Endothelial cell (in vitro differentiated cells): ENCODE data around the gene SMIM9. TPM values are rescaled to one million over a fixed set of nuclear protein-coding genes. Genes with fewer than 3 reads are reported as not detected.

Experiments
- DNase-seq: peaks from one replicate; pipeline ENCODE4 v3.0.0; 2021; ENCODE audit warnings: low spot score
- H3K27ac Mint-ChIP-seq: one replicate; pipeline ENCODE4 v1.8.0; 2021; ENCODE audit warnings: mixed read lengths, inconsistent platforms; ENCODE audit not compliant: unreplicated experiment
- H3K27me3 Mint-ChIP-seq: one replicate; pipeline ENCODE4 v1.8.0; 2021; ENCODE audit warnings: mild to moderate bottlenecking, moderate library complexity, mixed read lengths, inconsistent platforms; ENCODE audit not compliant: unreplicated experiment
- H3K36me3 Mint-ChIP-seq: one replicate; pipeline ENCODE4 v1.8.0; 2021; ENCODE audit warnings: mild to moderate bottlenecking, low read depth, mixed read lengths, inconsistent platforms; ENCODE audit not compliant: unreplicated experiment
- H3K4me1 Mint-ChIP-seq: one replicate; pipeline ENCODE4 v1.8.0; 2021; ENCODE audit warnings: mild to moderate bottlenecking, mixed read lengths, inconsistent platforms; ENCODE audit not compliant: unreplicated experiment
- H3K4me3 Mint-ChIP-seq: one replicate; pipeline ENCODE4 v1.8.0; 2021; ENCODE audit warnings: mild to moderate bottlenecking, mixed read lengths, inconsistent platforms; ENCODE audit not compliant: unreplicated experiment
- H3K9me3 Mint-ChIP-seq: one replicate; pipeline ENCODE4 v1.8.0; 2021; ENCODE audit warnings: mixed read lengths, inconsistent platforms; ENCODE audit not compliant: unreplicated experiment
- CTCF ChIP-seq: fragments of 200-600 bp; sonication (generic); IDR thresholded peaks from one replicate; pipeline ENCODE4 v1.5.0; 2021; ENCODE audit warnings: antibody characterized with exemption; ENCODE audit not compliant: unreplicated experiment
- total RNA-seq: library from RNA; stranded (reverse); fragmentation: NEBNext Ultra II Directional; extraction: Animal tissue kit (Norgen Biotek cat#: 25700); gene quantifications from one replicate; pipeline ENCODE4 v1.2.1, GENCODE V29; 2021; ENCODE audit not compliant: unreplicated experiment

The SMIM9 gene
- total RNA-seq, 1 donor from 2014 or later: not detected

DNA sequence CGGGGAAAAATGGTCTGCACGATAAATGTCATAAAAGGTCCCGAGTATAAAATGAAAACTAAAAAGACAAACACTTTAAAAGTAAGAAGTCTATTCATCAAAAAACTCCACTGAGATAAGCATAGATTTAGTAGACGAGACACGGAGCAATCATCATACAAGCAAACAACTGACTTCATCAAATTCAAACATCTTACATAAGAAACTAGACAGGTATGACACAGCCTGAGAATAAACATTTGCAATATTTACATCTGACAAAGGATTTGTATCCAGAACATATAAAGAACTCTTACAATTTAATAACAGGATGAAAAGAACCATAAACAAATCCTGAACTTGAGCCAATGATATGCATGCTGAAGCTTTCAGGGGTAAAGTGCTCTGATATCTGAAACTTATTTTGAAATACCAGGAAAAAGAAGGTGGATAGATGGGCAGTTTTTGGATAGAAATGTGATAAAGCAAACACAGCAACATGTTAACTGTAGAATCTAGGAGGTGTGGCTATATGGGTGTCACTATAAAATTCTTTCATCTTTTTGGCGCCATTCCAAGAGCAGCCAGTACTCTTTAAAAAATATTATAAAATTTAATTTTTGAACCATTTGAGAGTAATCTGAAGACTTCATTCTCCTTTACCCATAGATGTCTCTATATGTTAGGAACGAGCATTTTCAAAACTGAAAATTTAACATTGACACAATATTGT lies 41.2 kb downstream of the SMIM9 start:
- no peaks in the 10 kb centered on the region for H3K36me3 Mint-ChIP-seq
- H3K9me3 Mint-ChIP-seq: no peaks in the 10 kb centered on the region
- H3K27me3 Mint-ChIP-seq: no peaks in the 10 kb centered on the region
- no peak overlapping the region for H3K27ac Mint-ChIP-seq
- no peak for DNase-seq
- no peak overlapping the region for H3K4me3 Mint-ChIP-seq
- no peaks in the 10 kb centered on the region for H3K4me1 Mint-ChIP-seq
- no peak for TF ChIP-seq CTCF

DNA sequence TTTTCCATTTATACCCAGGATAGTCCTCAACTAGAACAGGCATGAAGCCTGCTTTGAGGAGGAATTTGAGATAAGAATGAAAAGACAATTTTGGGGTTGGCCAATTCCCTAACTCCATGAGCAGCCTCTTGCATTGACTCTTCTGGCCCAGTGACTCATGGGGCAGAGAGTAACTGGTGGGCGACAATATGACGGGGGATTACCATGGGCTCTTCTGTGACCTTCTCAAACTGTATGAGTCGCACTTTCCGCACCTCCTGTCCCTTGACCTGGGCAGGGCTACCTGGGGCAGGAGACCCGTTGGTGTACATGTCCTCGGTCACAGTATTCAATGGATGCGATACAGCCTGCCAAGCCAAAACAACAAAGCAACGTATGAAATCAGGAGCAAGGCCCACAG lies 42.5 kb downstream of the SMIM9 start:
- no peak for TF ChIP-seq CTCF
- Mint-ChIP-seq H3K27ac (no peak overlapping the region), H3K4me1 (peaks cover 1% of the 10 kb centered on the region), H3K27me3 (peaks cover 2% of the 10 kb centered on the region), H3K36me3 (peaks cover 2% of the 10 kb centered on the region), H3K4me3 (no peak overlapping the region), H3K9me3 (no peaks in the 10 kb centered on the region)
- DNase-seq: no peak

- peaks cover 4% of the 10 kb centered on the region for H3K36me3 Mint-ChIP-seq
- peaks cover 2% of the 10 kb centered on the region for H3K27me3 Mint-ChIP-seq
- no peak overlapping the region for H3K4me3 Mint-ChIP-seq
- no peaks in the 10 kb centered on the region for H3K9me3 Mint-ChIP-seq
- DNase-seq: no peak
- no peak overlapping the region for H3K27ac Mint-ChIP-seq
- H3K4me1 Mint-ChIP-seq: peaks cover 2% of the 10 kb centered on the region
- TF ChIP-seq CTCF: no peak
These were observed 43.0 kb downstream of the SMIM9 start for GRCh38 chrX:154791467-154791866.

- DNase-seq: no peak
- no peak overlapping the region for H3K27ac Mint-ChIP-seq
- no peak for TF ChIP-seq CTCF
- H3K4me1 Mint-ChIP-seq: peaks cover 19% of the 10 kb centered on the region
- no peak overlapping the region for H3K4me3 Mint-ChIP-seq
- H3K36me3 Mint-ChIP-seq: peaks cover 8% of the 10 kb centered on the region
- no peaks in the 10 kb centered on the region for H3K9me3 Mint-ChIP-seq
- H3K27me3 Mint-ChIP-seq: peaks cover 7% of the 10 kb centered on the region
These were observed 48.7 kb downstream of the SMIM9 start for GRCh38 chrX:154785716-154786115.

DNA sequence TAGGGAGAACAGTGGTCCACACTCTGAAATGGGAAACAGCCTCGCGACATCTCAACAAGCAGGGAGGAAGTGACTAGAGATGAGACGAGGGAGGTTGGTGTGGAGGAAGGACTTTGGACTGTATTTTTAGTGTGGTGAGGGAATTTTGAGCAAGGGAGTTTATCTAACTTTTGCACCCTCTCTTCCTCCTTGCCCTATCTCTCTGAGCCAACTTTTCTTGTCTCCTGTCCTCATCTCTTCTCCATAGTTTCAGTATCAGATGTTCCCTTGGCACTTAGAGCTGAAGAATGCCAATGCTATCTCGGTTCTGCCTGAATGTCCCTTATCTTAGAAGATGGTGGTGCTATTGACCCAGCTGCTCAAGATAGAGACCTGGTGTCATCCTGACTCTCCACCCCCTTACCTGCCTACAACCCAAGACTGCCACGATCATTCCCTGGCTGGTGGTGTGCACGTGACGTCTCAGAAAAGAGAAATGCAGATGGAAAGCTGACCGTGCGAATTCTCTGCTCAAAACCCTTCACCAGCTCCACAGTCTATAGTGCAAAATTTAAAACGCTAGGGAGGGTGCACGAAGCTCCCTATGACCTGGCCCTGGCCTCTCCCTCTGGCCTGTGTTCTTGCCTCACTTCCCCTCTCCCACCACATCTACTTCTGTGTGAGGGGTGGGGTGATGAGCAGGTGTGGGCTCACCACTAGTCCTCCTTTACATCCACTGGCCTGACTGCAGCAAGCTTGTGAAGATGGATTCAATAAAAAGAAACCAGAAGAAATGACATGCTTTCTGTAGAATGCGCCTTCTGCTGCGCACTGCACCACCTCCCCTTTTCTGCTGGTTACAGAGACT lies 50.1 kb downstream of the SMIM9 start:
- H3K27ac Mint-ChIP-seq: peak overlapping the region; percentile 61
- H3K36me3 Mint-ChIP-seq: peaks cover 8% of the 10 kb centered on the region
- no peak for TF ChIP-seq CTCF
- H3K4me3 Mint-ChIP-seq: peak overlapping the region; percentile 27
- H3K4me1 Mint-ChIP-seq: peaks cover 19% of the 10 kb centered on the region
- DNase-seq: no peak
- peaks cover 7% of the 10 kb centered on the region for H3K27me3 Mint-ChIP-seq
- no peaks in the 10 kb centered on the region for H3K9me3 Mint-ChIP-seq
